GM19099 (cell line): ENCODE measurements around the gene PCDHGB6.

Source experiments
- POLR2A ChIP-seq: IDR thresholded peaks from 3 replicates; pipeline ENCODE4 v1.6.1; 2011; ENCODE audit warnings: low read depth; ENCODE audit not compliant: insufficient read length; ENCODE audit errors: extremely low read depth

The PCDHGB6 gene

DNA sequence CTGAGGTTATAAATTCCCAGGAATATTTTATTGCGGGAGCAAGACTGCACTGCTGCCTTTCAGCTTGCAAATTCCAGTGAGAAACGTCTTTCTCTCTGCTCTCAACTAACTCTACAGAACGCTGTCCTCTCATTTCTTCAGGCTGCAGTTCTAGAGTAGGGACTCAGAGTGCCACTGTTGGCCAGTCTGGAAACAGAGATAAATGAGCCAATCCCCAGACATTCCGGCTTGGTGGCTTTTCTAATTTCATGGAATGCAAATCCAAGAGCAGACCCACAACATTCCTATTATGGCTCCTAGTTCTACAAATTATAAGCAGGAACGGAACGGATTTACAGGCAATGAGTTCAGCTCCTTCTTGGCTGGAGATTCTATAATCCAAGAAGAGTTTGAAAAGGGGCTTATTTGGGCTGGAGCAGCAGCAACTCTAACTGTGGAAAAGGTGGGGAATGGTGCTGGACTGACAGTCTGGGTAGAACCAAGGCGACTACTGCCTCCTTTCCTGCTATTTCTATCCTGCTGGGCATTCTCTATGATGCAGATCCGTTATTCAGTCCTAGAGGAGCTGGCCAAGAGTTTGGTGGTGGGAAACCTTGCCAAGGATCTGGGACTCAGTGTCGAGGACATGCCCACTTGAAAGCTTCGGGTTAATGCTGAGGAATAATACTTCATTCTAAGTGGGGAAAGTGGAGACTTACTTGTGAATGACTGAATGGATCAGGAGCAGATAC lies 31.8 kb downstream of the PCDHGB6 start:
- TF ChIP-seq POLR2A, result no peak

DNA sequence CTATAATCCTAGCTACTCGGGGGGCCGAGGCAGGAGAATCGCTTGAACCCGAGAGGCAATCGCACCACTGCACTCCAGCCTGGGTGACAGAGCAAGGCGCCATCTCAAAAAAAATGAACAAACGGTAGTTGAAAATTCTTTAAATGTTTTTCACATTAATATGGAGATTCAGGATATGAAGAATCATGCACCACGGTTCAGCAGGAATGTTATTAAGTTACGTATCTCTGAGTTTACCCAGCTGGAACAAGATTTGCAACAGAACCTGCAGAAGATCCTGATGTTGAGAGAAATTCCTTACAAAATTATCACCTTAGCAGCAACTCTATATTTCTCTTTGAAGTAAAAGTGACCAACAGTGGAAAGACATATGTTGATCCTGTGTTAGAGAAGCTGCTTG lies 32.5 kb downstream of the PCDHGB6 start:
- TF ChIP-seq POLR2A, result no peak

DNA sequence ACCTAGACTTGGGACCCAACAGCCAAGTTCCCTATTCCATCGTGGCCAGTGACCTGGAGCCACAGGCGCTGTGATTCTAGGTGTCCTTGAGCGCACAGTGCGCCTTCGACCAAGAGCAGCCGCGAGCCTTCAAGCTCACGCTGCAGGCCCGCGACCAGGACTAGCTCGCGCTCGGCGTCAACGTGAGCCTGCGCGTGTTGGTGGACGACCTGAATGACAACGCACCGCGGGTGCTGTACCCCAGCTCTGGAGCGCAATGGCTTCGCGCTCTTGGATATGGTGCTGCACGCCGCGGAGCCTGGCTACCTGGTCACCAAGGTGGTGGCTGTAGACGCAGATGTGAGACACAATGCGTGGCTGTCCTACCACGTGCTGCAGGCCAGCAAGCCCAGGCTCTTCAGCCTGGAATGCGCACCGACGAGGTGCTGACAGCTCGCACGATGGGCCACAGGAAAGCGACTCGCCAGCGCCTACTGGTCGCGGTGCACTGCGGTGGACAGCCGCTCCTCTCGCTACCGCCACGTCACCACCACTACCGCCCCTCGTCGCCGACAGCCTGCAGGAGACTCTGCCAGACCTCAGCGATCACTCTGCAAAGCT lies 33.9 kb downstream of the PCDHGB6 start:
- TF ChIP-seq POLR2A, result no peak
